HEK293 (cell line): ENCODE results near the gene APBA1.

Experiments used
- CTCF ChIA-PET: fragments of 350-600 bp; formaldehyde crosslinking; extraction: SDS; loops from one replicate; lab custom pipeline; 2021; ENCODE audit warnings: antibody characterized with exemption; lab: Yijun Ruan, JAX
- POLR2A ChIA-PET: fragments of 300-600 bp; formaldehyde crosslinking; extraction: SDS; loops from one replicate; lab custom pipeline; 2020; ENCODE audit warnings: antibody characterized with exemption, inconsistent platforms; lab: Yijun Ruan, JAX
- H3K27ac ChIP-seq: fragments of 200-500 bp; sonication (Bioruptor generic); 2 replicates; pipeline ENCODE4 v1.5.1; 2014; ENCODE audit warnings: low read depth, low read length, control low read depth, inconsistent platforms; ENCODE audit errors: extremely low read depth
- H3K36me3 ChIP-seq, 2 experiments: fragments of 200-500 bp in 1 of 2; sonication (Bioruptor generic) in 1 of 2; 1 replicate in 1 of 2; 2 replicates in 1 of 2; pipeline ENCODE4 v1.5.1; 2014 to 2017; ENCODE audit warnings: inconsistent platforms in 2 of 2, low read length in 2 of 2; ENCODE audit not compliant: control insufficient read depth in 2 of 2, insufficient read depth in 1 of 2
- H3K4me1 ChIP-seq: fragments of 200-500 bp; sonication (Bioruptor generic); 2 replicates; pipeline ENCODE4 v1.5.1; 2014; ENCODE audit warnings: mild to moderate bottlenecking, low read length, inconsistent platforms; ENCODE audit not compliant: control insufficient read depth, insufficient read depth
- H3K4me3 ChIP-seq: 2 replicates; pipeline ENCODE4 v1.5.1; 2011; ENCODE audit warnings: low read depth, mild to moderate bottlenecking, control low read depth, low read length, moderate library complexity
- H3K9me3 ChIP-seq: fragments of 200-500 bp; sonication (Bioruptor generic); 2 replicates; pipeline ENCODE4 v1.5.1; 2014; ENCODE audit warnings: low read depth, low read length, inconsistent platforms; ENCODE audit not compliant: control insufficient read depth, insufficient read depth
- BCL6B ChIP-seq: fragments of 450-650 bp; formaldehyde crosslinking; IDR thresholded peaks from 2 replicates; pipeline ENCODE4 v1.5.1; 2017; ENCODE audit warnings: missing biosample characterization, missing genetic modification characterization
- FEZF1 ChIP-seq: fragments of 450-650 bp; formaldehyde crosslinking; IDR thresholded peaks from 2 replicates; pipeline ENCODE4 v1.5.1; 2016; ENCODE audit warnings: missing biosample characterization, missing genetic modification characterization
- KLF8 ChIP-seq: fragments of 450-650 bp; formaldehyde crosslinking; IDR thresholded peaks from 2 replicates; pipeline ENCODE4 v1.5.1; 2016; ENCODE audit warnings: missing biosample characterization, missing genetic modification characterization
- SCRT1 ChIP-seq: fragments of 450-650 bp; formaldehyde crosslinking; IDR thresholded peaks from 2 replicates; pipeline ENCODE4 v1.5.1; 2016; ENCODE audit warnings: missing biosample characterization, missing genetic modification characterization, borderline replicate concordance
- SP7 ChIP-seq: fragments of 450-650 bp; formaldehyde crosslinking; IDR thresholded peaks from 2 replicates; pipeline ENCODE4 v1.5.1; 2016; ENCODE audit warnings: missing biosample characterization, missing genetic modification characterization
- ZBTB20 ChIP-seq: fragments of 450-650 bp; formaldehyde crosslinking; IDR thresholded peaks from 2 replicates; pipeline ENCODE4 v1.5.1; 2016; ENCODE audit warnings: missing biosample characterization, missing genetic modification characterization
- ZBTB48 ChIP-seq: fragments of 450-650 bp; formaldehyde crosslinking; IDR thresholded peaks from 2 replicates; pipeline ENCODE4 v1.5.1; 2016; ENCODE audit warnings: missing biosample characterization, missing genetic modification characterization
- ZNF114 ChIP-seq: fragments of 450-650 bp; formaldehyde crosslinking; IDR thresholded peaks from 2 replicates; pipeline ENCODE4 v1.5.0; 2017; ENCODE audit warnings: missing biosample characterization, missing genetic modification characterization
- ZNF138 ChIP-seq: fragments of 450-650 bp; formaldehyde crosslinking; IDR thresholded peaks from 2 replicates; pipeline ENCODE4 v1.5.1; 2016; ENCODE audit warnings: missing biosample characterization, missing genetic modification characterization, borderline replicate concordance
- ZNF16 ChIP-seq: fragments of 450-650 bp; formaldehyde crosslinking; IDR thresholded peaks from 2 replicates; pipeline ENCODE4 v1.5.1; 2016; ENCODE audit warnings: low read depth, missing biosample characterization, missing genetic modification characterization
- ZNF2 ChIP-seq: fragments of 450-650 bp; formaldehyde crosslinking; IDR thresholded peaks from 2 replicates; pipeline ENCODE4 v1.5.1; 2016; ENCODE audit warnings: missing biosample characterization, missing genetic modification characterization
- ZNF221 ChIP-seq: fragments of 450-650 bp; formaldehyde crosslinking; IDR thresholded peaks from 2 replicates; pipeline ENCODE4 v1.5.1; 2017; ENCODE audit warnings: missing biosample characterization, missing genetic modification characterization, borderline replicate concordance
- ZNF223 ChIP-seq: fragments of 450-650 bp; formaldehyde crosslinking; IDR thresholded peaks from 2 replicates; pipeline ENCODE4 v1.5.1; 2016; ENCODE audit warnings: missing biosample characterization, missing genetic modification characterization
- ZNF548 ChIP-seq: fragments of 450-650 bp; formaldehyde crosslinking; IDR thresholded peaks from 2 replicates; pipeline ENCODE4 v1.5.1; 2016; ENCODE audit warnings: missing biosample characterization, missing genetic modification characterization
- ZNF580 ChIP-seq: fragments of 450-650 bp; formaldehyde crosslinking; IDR thresholded peaks from 2 replicates; pipeline ENCODE4 v1.5.1; 2016; ENCODE audit warnings: missing biosample characterization, missing genetic modification characterization
- ZNF677 ChIP-seq: fragments of 450-650 bp; IDR thresholded peaks from 2 replicates; pipeline ENCODE4 v1.5.0; 2018; ENCODE audit warnings: missing biosample characterization, mild to moderate bottlenecking, missing genetic modification characterization, moderate library complexity
- ZNF747 ChIP-seq: fragments of 450-650 bp; formaldehyde crosslinking; IDR thresholded peaks from 2 replicates; pipeline ENCODE4 v1.5.1; 2016; ENCODE audit warnings: missing biosample characterization, missing genetic modification characterization
- TF ChIP-seq, protein P1 (sequence below): fragments of 450-650 bp; formaldehyde crosslinking; IDR thresholded peaks from 2 replicates; pipeline ENCODE4 v1.5.1; 2017; ENCODE audit warnings: missing biosample characterization, missing genetic modification characterization
- TF ChIP-seq, protein P2 (sequence below): fragments of 450-650 bp; formaldehyde crosslinking; conservative IDR thresholded peaks from 2 replicates; pipeline ENCODE4 v1.5.1; 2016; ENCODE audit warnings: low read depth, missing biosample characterization, missing genetic modification characterization
- TF ChIP-seq, protein P3 (sequence below): fragments of 450-650 bp; formaldehyde crosslinking; IDR thresholded peaks from 2 replicates; pipeline ENCODE4 v1.5.1; 2016; ENCODE audit warnings: missing biosample characterization, missing genetic modification characterization
- TF ChIP-seq, protein P4 (sequence below): fragments of 450-650 bp; formaldehyde crosslinking; IDR thresholded peaks from 2 replicates; pipeline ENCODE4 v1.5.1; 2016; ENCODE audit warnings: missing biosample characterization, missing genetic modification characterization

Gene APBA1

GRCh38 chr9:69452110-69452782, 219.9 kb downstream of the APBA1 start:
- TF ChIP-seq KLF8 (tag by site-specific recombination): no peak
- no peak for TF ChIP-seq ZNF580 (tag by site-specific recombination)
- TF ChIP-seq BCL6B (tag by site-specific recombination): no peak
- no peak for TF ChIP-seq ZNF138 (tag by site-specific recombination)
- no peak for TF ChIP-seq ZBTB20 (tag by site-specific recombination)
- ChIA-PET CTCF (interaction anchor here (0.5 to 1.7 kb wide), 5 partner anchors 8 to 416 kb away, joined by 3 to 9 read pairs (median 3); no protein-coding TSS in a partner anchor), POLR2A (no interaction called here)
- peaks cover 0 to 8% of the 10 kb centered on the region in 2 experiments; a peak in 1 of 3 replicates for H3K36me3 ChIP-seq
- H3K4me1 ChIP-seq: no peaks in the 10 kb centered on the region
- H3K9me3 ChIP-seq: no peaks in the 10 kb centered on the region
- no peak overlapping the region for H3K27ac ChIP-seq
- H3K4me3 ChIP-seq: no peak overlapping the region

DNA sequence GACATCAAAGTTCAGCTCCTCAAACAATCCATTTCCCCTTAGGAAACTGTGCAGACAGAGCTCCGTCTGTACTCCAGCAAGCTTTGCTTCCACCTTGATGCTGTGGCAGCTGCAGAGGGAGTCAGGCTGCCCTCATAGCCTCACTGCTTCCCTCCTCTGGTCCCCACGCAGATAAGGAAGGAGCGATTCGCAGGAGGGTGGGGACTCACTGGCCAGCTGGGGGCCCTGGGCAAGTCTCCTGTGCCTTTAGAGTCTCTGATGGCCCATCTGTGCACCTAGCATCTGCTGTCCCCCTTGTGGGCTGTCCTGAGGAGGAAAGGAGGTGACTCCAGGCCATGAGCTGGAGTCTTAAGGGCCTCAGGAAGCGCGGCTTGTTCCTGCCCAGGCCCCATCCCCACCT, 225.7 kb downstream of the APBA1 start:
- H3K4me1 ChIP-seq: no peaks in the 10 kb centered on the region
- CTCF ChIA-PET: interaction anchor here (0.7 kb wide), 1 partner anchor 96 kb away, joined by 3 read pairs; no protein-coding TSS in a partner anchor

More for the DNA sequence above, 225.7 kb downstream of the APBA1 start:
- Histone ChIP-seq H3K9me3 (no peaks in the 10 kb centered on the region), H3K27ac (no peak overlapping the region), H3K4me3 (no peak overlapping the region), H3K36me3 (peaks cover 0 to 4% of the 10 kb centered on the region in 2 experiments; a peak in 1 of 3 replicates)
- TF ChIP-seq, protein P1, sequence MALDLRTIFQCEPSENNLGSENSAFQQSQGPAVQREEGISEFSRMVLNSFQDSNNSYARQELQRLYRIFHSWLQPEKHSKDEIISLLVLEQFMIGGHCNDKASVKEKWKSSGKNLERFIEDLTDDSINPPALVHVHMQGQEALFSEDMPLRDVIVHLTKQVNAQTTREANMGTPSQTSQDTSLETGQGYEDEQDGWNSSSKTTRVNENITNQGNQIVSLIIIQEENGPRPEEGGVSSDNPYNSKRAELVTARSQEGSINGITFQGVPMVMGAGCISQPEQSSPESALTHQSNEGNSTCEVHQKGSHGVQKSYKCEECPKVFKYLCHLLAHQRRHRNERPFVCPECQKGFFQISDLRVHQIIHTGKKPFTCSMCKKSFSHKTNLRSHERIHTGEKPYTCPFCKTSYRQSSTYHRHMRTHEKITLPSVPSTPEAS (tag by site-specific recombination): no peak
- TF ChIP-seq ZNF223 (tag by site-specific recombination) (no peak), FEZF1 (tag by site-specific recombination) (no peak), ZNF138 (tag by site-specific recombination) (no peak), SP7 (no peak), ZNF221 (tag by site-specific recombination) (no peak), SCRT1 (tag by site-specific recombination) (no peak), ZNF747 (tag by site-specific recombination) (no peak), ZNF16 (tag by site-specific recombination) (no peak), ZNF548 (tag by site-specific recombination) (no peak), ZNF677 (tag by site-specific recombination) (no peak), ZBTB48 (no peak), ZNF114 (no peak), ZNF2 (tag by site-specific recombination) (no peak)
- TF ChIP-seq, protein P2, sequence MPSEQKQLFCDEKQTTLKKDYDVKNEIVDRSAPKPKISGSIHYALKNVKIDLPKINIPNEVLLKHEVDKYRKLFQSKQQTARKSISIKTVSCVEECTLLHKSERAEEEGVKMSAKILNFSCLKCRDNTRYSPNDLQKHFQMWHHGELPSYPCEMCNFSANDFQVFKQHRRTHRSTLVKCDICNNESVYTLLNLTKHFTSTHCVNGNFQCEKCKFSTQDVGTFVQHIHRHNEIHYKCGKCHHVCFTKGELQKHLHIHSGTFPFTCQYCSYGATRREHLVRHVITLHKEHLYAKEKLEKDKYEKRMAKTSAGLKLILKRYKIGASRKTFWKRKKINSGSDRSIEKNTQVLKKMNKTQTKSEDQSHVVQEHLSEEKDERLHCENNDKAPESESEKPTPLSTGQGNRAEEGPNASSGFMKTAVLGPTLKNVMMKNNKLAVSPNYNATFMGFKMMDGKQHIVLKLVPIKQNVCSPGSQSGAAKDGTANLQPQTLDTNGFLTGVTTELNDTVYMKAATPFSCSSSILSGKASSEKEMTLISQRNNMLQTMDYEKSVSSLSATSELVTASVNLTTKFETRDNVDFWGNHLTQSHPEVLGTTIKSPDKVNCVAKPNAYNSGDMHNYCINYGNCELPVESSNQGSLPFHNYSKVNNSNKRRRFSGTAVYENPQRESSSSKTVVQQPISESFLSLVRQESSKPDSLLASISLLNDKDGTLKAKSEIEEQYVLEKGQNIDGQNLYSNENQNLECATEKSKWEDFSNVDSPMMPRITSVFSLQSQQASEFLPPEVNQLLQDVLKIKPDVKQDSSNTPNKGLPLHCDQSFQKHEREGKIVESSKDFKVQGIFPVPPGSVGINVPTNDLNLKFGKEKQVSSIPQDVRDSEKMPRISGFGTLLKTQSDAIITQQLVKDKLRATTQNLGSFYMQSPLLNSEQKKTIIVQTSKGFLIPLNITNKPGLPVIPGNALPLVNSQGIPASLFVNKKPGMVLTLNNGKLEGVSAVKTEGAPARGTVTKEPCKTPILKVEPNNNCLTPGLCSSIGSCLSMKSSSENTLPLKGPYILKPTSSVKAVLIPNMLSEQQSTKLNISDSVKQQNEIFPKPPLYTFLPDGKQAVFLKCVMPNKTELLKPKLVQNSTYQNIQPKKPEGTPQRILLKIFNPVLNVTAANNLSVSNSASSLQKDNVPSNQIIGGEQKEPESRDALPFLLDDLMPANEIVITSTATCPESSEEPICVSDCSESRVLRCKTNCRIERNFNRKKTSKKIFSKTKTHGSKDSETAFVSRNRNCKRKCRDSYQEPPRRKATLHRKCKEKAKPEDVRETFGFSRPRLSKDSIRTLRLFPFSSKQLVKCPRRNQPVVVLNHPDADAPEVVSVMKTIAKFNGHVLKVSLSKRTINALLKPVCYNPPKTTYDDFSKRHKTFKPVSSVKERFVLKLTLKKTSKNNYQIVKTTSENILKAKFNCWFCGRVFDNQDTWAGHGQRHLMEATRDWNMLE (tag by site-specific recombination): no peak
- TF ChIP-seq, protein P3, sequence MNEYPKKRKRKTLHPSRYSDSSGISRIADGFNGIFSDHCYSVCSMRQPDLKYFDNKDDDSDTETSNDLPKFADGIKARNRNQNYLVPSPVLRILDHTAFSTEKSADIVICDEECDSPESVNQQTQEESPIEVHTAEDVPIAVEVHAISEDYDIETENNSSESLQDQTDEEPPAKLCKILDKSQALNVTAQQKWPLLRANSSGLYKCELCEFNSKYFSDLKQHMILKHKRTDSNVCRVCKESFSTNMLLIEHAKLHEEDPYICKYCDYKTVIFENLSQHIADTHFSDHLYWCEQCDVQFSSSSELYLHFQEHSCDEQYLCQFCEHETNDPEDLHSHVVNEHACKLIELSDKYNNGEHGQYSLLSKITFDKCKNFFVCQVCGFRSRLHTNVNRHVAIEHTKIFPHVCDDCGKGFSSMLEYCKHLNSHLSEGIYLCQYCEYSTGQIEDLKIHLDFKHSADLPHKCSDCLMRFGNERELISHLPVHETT (tag by site-specific recombination): no peak
- TF ChIP-seq, protein P4, sequence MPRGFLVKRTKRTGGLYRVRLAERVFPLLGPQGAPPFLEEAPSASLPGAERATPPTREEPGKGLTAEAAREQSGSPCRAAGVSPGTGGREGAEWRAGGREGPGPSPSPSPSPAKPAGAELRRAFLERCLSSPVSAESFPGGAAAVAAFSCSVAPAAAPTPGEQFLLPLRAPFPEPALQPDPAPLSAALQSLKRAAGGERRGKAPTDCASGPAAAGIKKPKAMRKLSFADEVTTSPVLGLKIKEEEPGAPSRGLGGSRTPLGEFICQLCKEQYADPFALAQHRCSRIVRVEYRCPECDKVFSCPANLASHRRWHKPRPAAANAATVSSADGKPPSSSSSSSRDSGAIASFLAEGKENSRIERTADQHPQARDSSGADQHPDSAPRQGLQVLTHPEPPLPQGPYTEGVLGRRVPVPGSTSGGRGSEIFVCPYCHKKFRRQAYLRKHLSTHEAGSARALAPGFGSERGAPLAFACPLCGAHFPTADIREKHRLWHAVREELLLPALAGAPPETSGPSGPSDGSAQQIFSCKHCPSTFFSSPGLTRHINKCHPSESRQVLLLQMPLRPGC (tag by site-specific recombination): no peak
- POLR2A ChIA-PET: no interaction called here
